GM18868 (cell line): ENCODE results near the gene IL1RAPL1.
A peak's percentile ranks its signal among the peaks of the same experiment; 100 is the strongest.
"Not testable (repeated sequence)": the region's sequence is repeated elsewhere in the genome, so short reads cannot be mapped to it uniquely, and the experiment has no call there.

Experiments used
- ATAC-seq: cut with Tn5 transposase; IDR thresholded peaks from one replicate; pipeline ENCODE4 v1.9.1; 2021; ENCODE audit warnings: mild to moderate bottlenecking, moderate library complexity; ENCODE audit not compliant: unreplicated experiment

Gene IL1RAPL1

GRCh38 chrX:29237972-29238371 lies 650.7 kb downstream of the IL1RAPL1 start:
- no peak for ATAC-seq

- ATAC-seq: no peak
Observed at GRCh38 chrX:29241809-29242208, 654.6 kb downstream of the IL1RAPL1 start.

- ATAC-seq: no peak
Observed at GRCh38 chrX:29242856-29243255, 655.6 kb downstream of the IL1RAPL1 start.

- ATAC-seq: no peak
Observed at GRCh38 chrX:29243942-29244341, 656.7 kb downstream of the IL1RAPL1 start.

GRCh38 chrX:29254515-29254914 lies 667.3 kb downstream of the IL1RAPL1 start:
- no peak for ATAC-seq

GRCh38 chrX:29257521-29257920 lies 670.3 kb downstream of the IL1RAPL1 start:
- ATAC-seq: no peak

GRCh38 chrX:29269390-29269789 lies 682.1 kb downstream of the IL1RAPL1 start:
- no peak for ATAC-seq

- ATAC-seq: no peak
Observed at GRCh38 chrX:29274517-29274916, 687.3 kb downstream of the IL1RAPL1 start.

- ATAC-seq: no peak
Observed at GRCh38 chrX:29275928-29276327, 688.7 kb downstream of the IL1RAPL1 start.

GRCh38 chrX:29281078-29281742 lies 694.0 kb downstream of the IL1RAPL1 start:
- ATAC-seq: no peak

- no peak for ATAC-seq
Observed at GRCh38 chrX:29285664-29286063, 698.4 kb downstream of the IL1RAPL1 start.

GRCh38 chrX:29295987-29296680 lies 708.9 kb downstream of the IL1RAPL1 start:
- ATAC-seq: no peak

GRCh38 chrX:29297171-29297800 lies 710.0 kb downstream of the IL1RAPL1 start:
- ATAC-seq: no peak

- ATAC-seq: no peak
Observed at GRCh38 chrX:29299684-29300083, 712.4 kb downstream of the IL1RAPL1 start.

GRCh38 chrX:29308726-29309125 lies 721.5 kb downstream of the IL1RAPL1 start:
- no peak for ATAC-seq

GRCh38 chrX:29315931-29316330 lies 728.7 kb downstream of the IL1RAPL1 start:
- ATAC-seq: no peak

- ATAC-seq: no peak
Observed at GRCh38 chrX:29318012-29318411, 730.8 kb downstream of the IL1RAPL1 start.

- ATAC-seq: not testable (repeated sequence)
Observed at GRCh38 chrX:29332429-29332828, 745.2 kb downstream of the IL1RAPL1 start.

GRCh38 chrX:29333091-29333490 lies 745.8 kb downstream of the IL1RAPL1 start:
- ATAC-seq: not testable (repeated sequence)

GRCh38 chrX:29348288-29348687 lies 761.0 kb downstream of the IL1RAPL1 start:
- peak; percentile 52 for ATAC-seq

GRCh38 chrX:29359276-29359675 lies 772.0 kb downstream of the IL1RAPL1 start:
- ATAC-seq: no peak

- not testable (repeated sequence) for ATAC-seq
Observed at GRCh38 chrX:29374765-29375164, 787.5 kb downstream of the IL1RAPL1 start.
